ENCODE results near the gene PRDM11. TPM values are rescaled to one million over a fixed set of nuclear protein-coding genes. Genes with fewer than 3 reads are reported as not detected.
A peak's percentile ranks its signal among the peaks of the same experiment; 100 is the strongest.

Gene PRDM11
- total RNA-seq, 2 experiments from 2014 or later, result 2.5 to 3.4 TPM

- Histone ChIP-seq H3K4me1 (ENCODE audit: insufficient read depth, low read length) (peaks cover 13% of the 10 kb centered on the region), H3K36me3 (ENCODE audit: insufficient read depth, low read length) (peaks cover 17% of the 10 kb centered on the region), H3K27me3 (ENCODE audit: control insufficient read depth in 1 of 2, insufficient read depth in 2 of 2, low read length in 2 of 2) (peaks cover 15 to 18% of the 10 kb centered on the region in 2 experiments), H3K27ac (ENCODE audit: low read depth in 1 of 2, low read length in 2 of 2) (no peak overlapping the region), H3K9me3 (ENCODE audit: control insufficient read depth in 1 of 2, insufficient read depth in 1 of 2, low read length in 2 of 2) (no peaks in the 10 kb centered on the region), H3K4me3 (ENCODE audit: low read length) (no peak overlapping the region)
- ChIA-PET CTCF (interaction anchor here (1.3 kb wide), 1 partner anchor 61 kb away, joined by 3 read pairs; no protein-coding TSS in a partner anchor), POLR2A (no interaction called here)
- ATAC-seq (ENCODE audit: poor library complexity), result no peak
- TF ChIP-seq CTCF (IDR thresholded peaks at IDR 0.05), result no peak
- intact Hi-C loops (cut with DNase I, micrococcal nuclease), result no loop called here
- H3K36me3 Mint-ChIP-seq (ENCODE audit: low read depth), result peaks cover 7% of the 10 kb centered on the region
- no peak overlapping the region for H3K27ac Mint-ChIP-seq
- H3K9me3 Mint-ChIP-seq, result no peaks in the 10 kb centered on the region
- DNase-seq, result no peak
- peaks cover 34% of the 10 kb centered on the region for H3K27me3 Mint-ChIP-seq
- peaks cover 21% of the 10 kb centered on the region for H3K4me1 Mint-ChIP-seq (ENCODE audit: low read depth)
- no peak overlapping the region for H3K4me3 Mint-ChIP-seq
Observed at GRCh38 chr11:45181889-45182550, 35.6 kb downstream of the PRDM11 start.

- ATAC-seq (ENCODE audit: poor library complexity), result no peak
- Histone ChIP-seq H3K9me3 (ENCODE audit: control insufficient read depth in 1 of 2, insufficient read depth in 1 of 2, low read length in 2 of 2) (no peaks in the 10 kb centered on the region), H3K27me3 (ENCODE audit: control insufficient read depth in 1 of 2, insufficient read depth in 2 of 2, low read length in 2 of 2) (peaks cover 11 to 17% of the 10 kb centered on the region in 2 experiments), H3K36me3 (ENCODE audit: insufficient read depth, low read length) (peaks cover 17% of the 10 kb centered on the region), H3K27ac (ENCODE audit: low read depth in 1 of 2, low read length in 2 of 2) (no peak overlapping the region), H3K4me1 (ENCODE audit: insufficient read depth, low read length) (peaks cover 13% of the 10 kb centered on the region), H3K4me3 (ENCODE audit: low read length) (no peak overlapping the region)
- POLR2A ChIA-PET, result no interaction called here
- Mint-ChIP-seq H3K4me3 (no peak overlapping the region), H3K4me1 (ENCODE audit: low read depth) (peaks cover 21% of the 10 kb centered on the region), H3K27ac (no peak overlapping the region), H3K36me3 (ENCODE audit: low read depth) (peaks cover 15% of the 10 kb centered on the region), H3K27me3 (peaks cover 26% of the 10 kb centered on the region), H3K9me3 (no peaks in the 10 kb centered on the region)
- DNase-seq, result peak in 3 of 14 experiments; percentile 20 to 37 (median 27)
- intact Hi-C loops (cut with DNase I, micrococcal nuclease), result no loop called here
- TF ChIP-seq CTCF (IDR thresholded peaks at IDR 0.05), result no peak
- CTCF ChIA-PET, result interaction anchor here (1.3 kb wide), 1 partner anchor 62 kb away, joined by 3 read pairs; no protein-coding TSS in a partner anchor
Observed at GRCh38 chr11:45182902-45183301, 36.5 kb downstream of the PRDM11 start.

- no peak for DNase-seq
- H3K9me3 ChIP-seq (ENCODE audit: control insufficient read depth in 1 of 2, insufficient read depth in 1 of 2, low read length in 2 of 2), result no peaks in the 10 kb centered on the region
- H3K4me1 Mint-ChIP-seq (ENCODE audit: low read depth), result peaks cover 4% of the 10 kb centered on the region
- intact Hi-C loops (cut with DNase I, micrococcal nuclease), result no loop called here
- peaks cover 5% of the 10 kb centered on the region in 2 experiments for H3K27me3 ChIP-seq (ENCODE audit: control insufficient read depth in 1 of 2, insufficient read depth in 2 of 2, low read length in 2 of 2)
- no peak overlapping the region for H3K27ac Mint-ChIP-seq
- no peaks in the 10 kb centered on the region for H3K9me3 Mint-ChIP-seq
- no peak overlapping the region for H3K4me3 Mint-ChIP-seq
- no peak for ATAC-seq (ENCODE audit: poor library complexity)
- no peak for TF ChIP-seq CTCF (IDR thresholded peaks at IDR 0.05)
- peaks cover 9% of the 10 kb centered on the region for H3K27me3 Mint-ChIP-seq
- ChIA-PET CTCF (no interaction called here), POLR2A (no interaction called here)
- H3K36me3 ChIP-seq (ENCODE audit: insufficient read depth, low read length), result peaks cover 17% of the 10 kb centered on the region
- peaks cover 29% of the 10 kb centered on the region for H3K36me3 Mint-ChIP-seq (ENCODE audit: low read depth)
- H3K4me3 ChIP-seq (ENCODE audit: low read length), result no peak overlapping the region
- no peak overlapping the region for H3K27ac ChIP-seq (ENCODE audit: low read depth in 1 of 2, low read length in 2 of 2)
- H3K4me1 ChIP-seq (ENCODE audit: insufficient read depth, low read length), result peaks cover 9% of the 10 kb centered on the region
Observed at GRCh38 chr11:45184640-45185039, 38.2 kb downstream of the PRDM11 start.
